H1 (cell line): ENCODE measurements around the gene NDST4. TPM values are rescaled to one million over a fixed set of nuclear protein-coding genes. Genes with fewer than 3 reads are reported as not detected.

ENCODE experiments used
- CTCF ChIA-PET: fragments of 300-600 bp; sonication (Branson Sonifier 250); formaldehyde crosslinking; loops from one replicate; lab custom pipeline; 2021; ENCODE audit not compliant: partially characterized antibody; lab: Charles Lee
- POLR2A ChIA-PET: fragments of 300-600 bp; sonication (Branson Sonifier 250); formaldehyde crosslinking; loops from one replicate; lab custom pipeline; 2021; ENCODE audit warnings: inconsistent platforms; ENCODE audit not compliant: partially characterized antibody; lab: Charles Lee
- DNase-seq, 2 experiments: peaks; one replicate each; pipeline versions ENCODE4 v3.0.0 to v3.0.0-alpha.2; 2010 to 2022; ENCODE audit warnings: low spot score in 2 of 2, low read depth in 1 of 2, mixed read lengths in 1 of 2
- FAIRE-seq: peaks from 2 replicates; lab custom pipeline; 2011; peaks lifted over from hg19 to GRCh38; lab: Jason Lieb, UNC
- H2AFZ ChIP-seq: 2 replicates; pipeline ENCODE4 v1.8.1; 2012; ENCODE audit warnings: low read length, inconsistent platforms
- H2AK5ac ChIP-seq: 2 replicates; pipeline ENCODE4 v1.6.1; 2013; ENCODE audit warnings: low read depth, low read length
- H2BK120ac ChIP-seq: replicated peaks from 2 replicates; pipeline ENCODE3; 2013; ENCODE audit warnings: low read depth, low read length, inconsistent platforms
- H2BK12ac ChIP-seq: 2 replicates; pipeline ENCODE4 v1.6.1; 2013; ENCODE audit warnings: low read depth, low read length
- H2BK15ac ChIP-seq: 2 replicates; pipeline ENCODE4 v1.6.1; 2013; ENCODE audit warnings: low read length
- H2BK20ac ChIP-seq: 2 replicates; pipeline ENCODE4 v1.6.1; 2013; ENCODE audit warnings: low read length
- H2BK5ac ChIP-seq: 2 replicates; pipeline ENCODE4 v1.6.1; 2013; ENCODE audit warnings: low read depth, low read length
- H3K14ac ChIP-seq: 2 replicates; pipeline ENCODE4 v1.6.1; 2013; ENCODE audit warnings: inconsistent platforms; ENCODE audit not compliant: insufficient read length
- H3K18ac ChIP-seq: 2 replicates; pipeline ENCODE4 v1.6.1; 2013; ENCODE audit warnings: low read length; ENCODE audit errors: extremely low read depth
- H3K23ac ChIP-seq: 2 replicates; pipeline ENCODE4 v1.6.1; 2013; ENCODE audit warnings: inconsistent platforms; ENCODE audit not compliant: insufficient read length
- H3K23me2 ChIP-seq: 2 replicates; pipeline ENCODE4 v1.6.1; 2013; ENCODE audit warnings: low read depth, low read length
- H3K27ac ChIP-seq: 2 replicates; pipeline ENCODE4 v1.6.1; 2011; ENCODE audit warnings: low read depth, low read length, inconsistent platforms
- H3K27me3 ChIP-seq, 4 experiments: replicated peaks in 1 of 4; 1 replicate in 1 of 4; 2 replicates in 3 of 4; pipeline versions ENCODE4 v1.6.1 to v1.8.1; 2011 to 2013; ENCODE audit warnings: low read length in 3 of 4, mild to moderate bottlenecking in 3 of 4, inconsistent platforms in 2 of 4, mixed read lengths in 2 of 4, moderate library complexity in 1 of 4; ENCODE audit not compliant: control insufficient read depth in 3 of 4, insufficient read depth in 3 of 4; ENCODE audit errors: extremely low read depth in 1 of 4
- H3K36me3 ChIP-seq, 4 experiments: 2 replicates each; pipeline versions ENCODE4 v1.6.1 to v1.8.1; 2011 to 2013; ENCODE audit warnings: mild to moderate bottlenecking in 4 of 4, low read length in 3 of 4, moderate library complexity in 2 of 4, control low read depth in 1 of 4, inconsistent platforms in 1 of 4; ENCODE audit not compliant: insufficient read depth in 4 of 4, control insufficient read depth in 2 of 4
- H3K4ac ChIP-seq: replicated peaks from 2 replicates; pipeline ENCODE3; 2013; ENCODE audit warnings: low read length, low read depth, mixed read lengths, inconsistent platforms; ENCODE audit not compliant: insufficient read length
- H3K4me1 ChIP-seq, 4 experiments: replicated peaks in 1 of 4; 1 replicate in 1 of 4; 2 replicates in 3 of 4; pipeline versions ENCODE4 v1.6.1 to v1.8.1; 2011 to 2013; ENCODE audit warnings: low read length in 3 of 4, inconsistent platforms in 2 of 4, mixed read lengths in 1 of 4; ENCODE audit not compliant: insufficient read depth in 4 of 4, control insufficient read depth in 3 of 4
- H3K4me2 ChIP-seq, 2 experiments: 2 replicates each; pipeline versions ENCODE4 v1.6.1 to v1.8.1; 2011 to 2013; ENCODE audit warnings: low read depth in 2 of 2, low read length in 2 of 2, control low read depth in 1 of 2, inconsistent platforms in 1 of 2, mild to moderate bottlenecking in 1 of 2; ENCODE audit not compliant: insufficient read depth in 1 of 2
- H3K4me3 ChIP-seq, 4 experiments: fragments of 200-600, 300-600 bp in 1 of 4; sonication (generic), shearing (Covaris generic), sonication (Bioruptor Twin) in 1 of 4; 2 replicates each; pipeline versions ENCODE4 v1.5.1 to v1.8.1; 2011 to 2016; ENCODE audit warnings: low read length in 4 of 4, low read depth in 3 of 4, control low read depth in 2 of 4, inconsistent platforms in 2 of 4, mild to moderate bottlenecking in 2 of 4, mixed read lengths in 1 of 4, moderate library complexity in 1 of 4; ENCODE audit not compliant: insufficient read depth in 2 of 4; ENCODE audit errors: extremely low read depth in 1 of 4
- H3K56ac ChIP-seq: replicated peaks from 2 replicates; pipeline ENCODE3; 2013; ENCODE audit warnings: low read depth, mild to moderate bottlenecking, mixed read lengths, low read length, inconsistent platforms; ENCODE audit not compliant: insufficient read length
- H3K79me1 ChIP-seq: 2 replicates; pipeline ENCODE4 v1.6.1; 2013; ENCODE audit warnings: low read depth, low read length, control low read depth
- H3K79me2 ChIP-seq, 2 experiments: 2 replicates each; pipeline versions ENCODE4 v1.6.1 to v1.8.1; 2012 to 2013; ENCODE audit warnings: low read length in 2 of 2, mild to moderate bottlenecking in 2 of 2, inconsistent platforms in 1 of 2; ENCODE audit not compliant: insufficient read depth in 2 of 2, control insufficient read depth in 1 of 2
- H3K9ac ChIP-seq, 4 experiments: replicated peaks in 1 of 4; 1 replicate in 1 of 4; 2 replicates in 3 of 4; pipeline versions ENCODE4 v1.6.1 to v1.8.1; 2011 to 2013; ENCODE audit warnings: low read depth in 3 of 4, low read length in 3 of 4, control low read depth in 2 of 4, mild to moderate bottlenecking in 2 of 4, moderate library complexity in 2 of 4, inconsistent platforms in 1 of 4; ENCODE audit errors: extremely low read depth in 1 of 4
- H3K9me3 ChIP-seq, 2 experiments: 2 replicates each; pipeline versions ENCODE4 v1.6.1 to v1.8.1; 2012 to 2013; ENCODE audit warnings: mild to moderate bottlenecking in 2 of 2, moderate library complexity in 2 of 2, control low read depth in 1 of 2, inconsistent platforms in 1 of 2, low read depth in 1 of 2, low read length in 1 of 2, mixed read lengths in 1 of 2; ENCODE audit not compliant: insufficient read depth in 2 of 2
- H4K20me1 ChIP-seq, 2 experiments: replicated peaks in 1 of 2; 2 replicates each; pipeline versions ENCODE3 to v1.8.1; 2011 to 2013; ENCODE audit warnings: inconsistent platforms in 2 of 2, low read length in 2 of 2, mild to moderate bottlenecking in 1 of 2; ENCODE audit not compliant: insufficient read depth in 2 of 2, control insufficient read depth in 1 of 2
- H4K5ac ChIP-seq: 2 replicates; pipeline ENCODE4 v1.6.1; 2013; ENCODE audit warnings: low read length, low read depth, mixed read lengths, inconsistent platforms; ENCODE audit not compliant: insufficient read length
- H4K8ac ChIP-seq: 2 replicates; pipeline ENCODE4 v1.8.0; 2013; ENCODE audit warnings: mild to moderate bottlenecking, moderate library complexity, low read length, inconsistent platforms; ENCODE audit not compliant: insufficient read depth; ENCODE audit errors: extremely low read depth
- H4K91ac ChIP-seq: replicated peaks from 2 replicates; pipeline ENCODE3; 2013; ENCODE audit warnings: low read length, mixed read lengths, inconsistent platforms; ENCODE audit not compliant: insufficient read length
- BACH1 ChIP-seq: IDR thresholded peaks from 2 replicates; pipeline ENCODE4 v1.6.1; 2012; ENCODE audit warnings: low read length, improper control_type of control experiment
- CEBPB ChIP-seq: IDR thresholded peaks from 2 replicates; pipeline ENCODE4 v1.6.1; 2012; ENCODE audit warnings: low read depth, low read length
- CHD2 ChIP-seq: IDR thresholded peaks from 2 replicates; pipeline ENCODE4 v1.6.1; 2012; ENCODE audit warnings: low read length, improper control_type of control experiment
- EGR1 ChIP-seq: IDR thresholded peaks from 2 replicates; pipeline ENCODE4 v1.6.1; 2011; ENCODE audit warnings: low read depth, low read length, borderline replicate concordance
- EP300 ChIP-seq, 2 experiments: IDR thresholded peaks; 1 replicate in 1 of 2; 2 replicates in 1 of 2; pipeline ENCODE4 v1.6.1; 2011 to 2012; ENCODE audit warnings: low read depth in 2 of 2, low read length in 2 of 2, mild to moderate bottlenecking in 2 of 2, borderline replicate concordance in 1 of 2, inconsistent platforms in 1 of 2, moderate library complexity in 1 of 2
- KDM5A ChIP-seq: fragments of 200-600 bp; IDR thresholded peaks from 2 replicates; pipeline ENCODE4 v1.7.1; 2012; ENCODE audit warnings: mild to moderate bottlenecking, low read length, inconsistent platforms, mixed read lengths
- PHF8 ChIP-seq: fragments of 200-600 bp; sonication (generic); conservative IDR thresholded peaks from 2 replicates; pipeline ENCODE4 v1.7.1; 2012; ENCODE audit warnings: low read depth, mild to moderate bottlenecking, inconsistent platforms, low read length, moderate library complexity
- POLR2AphosphoS5 ChIP-seq: IDR thresholded peaks from 2 replicates; pipeline ENCODE4 v1.6.1; 2011; ENCODE audit warnings: low read depth, low read length
- RAD21 ChIP-seq, 2 experiments: IDR thresholded peaks in 1 of 2; conservative IDR thresholded peaks in 1 of 2; 2 replicates each; pipeline ENCODE4 v1.6.1; 2011; ENCODE audit warnings: low read depth in 2 of 2, low read length in 2 of 2, improper control_type of control experiment in 1 of 2, inconsistent platforms in 1 of 2, mild to moderate bottlenecking in 1 of 2, moderate library complexity in 1 of 2
- RFX5 ChIP-seq: IDR thresholded peaks from 2 replicates; pipeline ENCODE4 v1.6.1; 2011; ENCODE audit warnings: low read depth, low read length, improper control_type of control experiment, borderline replicate concordance
- SAP30 ChIP-seq: fragments of 300-600 bp; sonication (generic); IDR thresholded peaks from 2 replicates; pipeline ENCODE4 v1.7.1; 2012; ENCODE audit warnings: low read length, moderate library complexity, mild to moderate bottlenecking, inconsistent platforms; ENCODE audit not compliant: insufficient read depth, insufficient replicate concordance
- SIN3A ChIP-seq, 2 experiments: IDR thresholded peaks in 1 of 2; conservative IDR thresholded peaks in 1 of 2; 2 replicates each; pipeline ENCODE4 v1.6.1; 2011 to 2012; ENCODE audit warnings: low read length in 2 of 2, improper control_type of control experiment in 1 of 2, low read depth in 1 of 2, mild to moderate bottlenecking in 1 of 2
- YY1 ChIP-seq: IDR thresholded peaks from 2 replicates; pipeline ENCODE4 v1.6.1; 2011; ENCODE audit warnings: low read depth, mild to moderate bottlenecking, low read length
- WGBS, 2 experiments: shearing (Covaris generic) in 1 of 2; methylation state at CpG; one replicate each; pipeline versions ENCODE4 v1.1.6 to v1.1.7; 2013 to 2015; ENCODE audit warnings: low lambda C conversion rate in 2 of 2, mixed read lengths in 2 of 2, inconsistent platforms in 1 of 2, low coverage in 1 of 2, missing lambda C conversion rate in 1 of 2; ENCODE audit not compliant: insufficient replicate concordance in 2 of 2, insufficient coverage in 1 of 2, insufficient read length in 1 of 2; ENCODE audit errors: extremely low coverage in 1 of 2, missing lambda C conversion rate in 1 of 2; 5-methylcytosine and 5-hydroxymethylcytosine counted together
- polyA plus RNA-seq, 7 experiments: library from polyadenylated mRNA; depleted of rRNA in 3 of 7; stranded (reverse) in 5 of 7; unstranded in 2 of 7; fragments of >200 nt in 5 of 7; fragments of 200-250 nt in 2 of 7; gene quantifications; 1 replicate in 5 of 7; 2 replicates in 1 of 7; 4 replicates in 1 of 7; pipeline versions ENCODE4 v1.2.1 to v1.2.3, GENCODE V29; 2011 to 2013; ENCODE audit warnings: missing spikeins in 2 of 7, mixed read lengths in 2 of 7
- total RNA-seq: library from RNA; stranded (reverse); fragmentation: NEBNext Ultra II Directional; extraction: Animal tissue kit (Norgen Biotek cat#: 25700); gene quantifications from 2 replicates; pipeline ENCODE4 v1.2.1, GENCODE V29; 2021
- TF ChIP-seq, protein P1 (sequence below): IDR thresholded peaks from 2 replicates; pipeline ENCODE4 v1.6.1; 2012; ENCODE audit warnings: inconsistent platforms

Gene NDST4
- total and polyA plus RNA-seq, 2 of the 8 experiments (the other 6 are each of a cell fraction or from before 2014, with no cell fraction given): 0.02 TPM; not detected in 1

GRCh38 chr4:114860786-114861185, 252.6 kb downstream of the NDST4 start:
- Histone ChIP-seq H2BK5ac (no peak overlapping the region), H2BK20ac (no peak overlapping the region), H3K27me3 (no peaks in the 10 kb centered on the region), H2AFZ (no peak overlapping the region), H3K27ac (no peak overlapping the region), H3K36me3 (peaks cover 0 to 2% (median 0%) of the 10 kb centered on the region in 4 experiments; a peak in 1 of 8 replicates), H4K5ac (no peak overlapping the region), H3K9me3 (no peaks in the 10 kb centered on the region), H3K14ac (no peak overlapping the region), H4K8ac (no peak overlapping the region), H2BK120ac (no peak overlapping the region), H3K79me1 (no peaks in the 10 kb centered on the region), H3K4ac (no peak overlapping the region), H2BK12ac (no peak overlapping the region), H3K56ac (no peak overlapping the region), H3K4me1 (no peaks in the 10 kb centered on the region), H3K4me3 (no peak overlapping the region), H2BK15ac (no peak overlapping the region), H3K23me2 (no peaks in the 10 kb centered on the region), H3K79me2 (no peaks in the 10 kb centered on the region), H3K23ac (no peak overlapping the region), H3K18ac (no peak overlapping the region), H4K91ac (no peak overlapping the region), H4K20me1 (no peaks in the 10 kb centered on the region), H3K4me2 (no peak overlapping the region), H3K9ac (no peak overlapping the region), H2AK5ac (no peak overlapping the region)
- CTCF ChIA-PET: no interaction called here
- WGBS, 2 experiments: 92% methylated on average over 1 of the region's 1 CpG; no CpG with 5 or more reads in 1 of the 2 experiments
- no peak for DNase-seq
- FAIRE-seq: no peak
- POLR2A ChIA-PET: interaction anchor here (1.1 kb wide), 1 partner anchor 24 kb away, joined by 4 read pairs; no protein-coding TSS in a partner anchor
- TF ChIP-seq SIN3A (conservative IDR thresholded peaks at IDR 0.05 in 1 of 2, IDR thresholded peaks at IDR 0.05 in 1 of 2; ENCODE audit: low read depth in 1 of 2, low read length in 2 of 2): no peak
- no peak for TF ChIP-seq CEBPB
- TF ChIP-seq PHF8: no peak
- no peak for TF ChIP-seq RAD21 (IDR thresholded peaks at IDR 0.05 in 1 of 2, conservative IDR thresholded peaks at IDR 0.05 in 1 of 2; ENCODE audit: low read depth in 2 of 2, low read length in 2 of 2)
- TF ChIP-seq, protein P1, sequence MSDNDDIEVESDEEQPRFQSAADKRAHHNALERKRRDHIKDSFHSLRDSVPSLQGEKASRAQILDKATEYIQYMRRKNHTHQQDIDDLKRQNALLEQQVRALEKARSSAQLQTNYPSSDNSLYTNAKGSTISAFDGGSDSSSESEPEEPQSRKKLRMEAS: no peak
- TF ChIP-seq KDM5A: no peak
- TF ChIP-seq EP300 (IDR thresholded peaks at IDR 0.05; ENCODE audit: borderline replicate concordance in 1 of 2, low read depth in 2 of 2, low read length in 2 of 2): no peak
- no peak for TF ChIP-seq RFX5
- no peak for TF ChIP-seq EGR1
- TF ChIP-seq CHD2: no peak
- TF ChIP-seq YY1: no peak
- TF ChIP-seq BACH1: no peak
- TF ChIP-seq POLR2AphosphoS5: no peak
- no peak for TF ChIP-seq SAP30
